RWPE1 (cell line): Measurements from ENCODE around the gene HSPA12A.

Experiments used
- CTCF ChIA-PET: fragments of 350-600 bp; sonication (Branson Sonifier 250); formaldehyde crosslinking; extraction: SDS; loops from one replicate; lab custom pipeline; 2021; lab: Yijun Ruan, JAX
- POLR2A ChIA-PET: fragments of 400-600 bp; formaldehyde crosslinking; extraction: SDS; loops from one replicate; lab custom pipeline; 2020; ENCODE audit warnings: antibody characterized with exemption; ENCODE audit not compliant: low non-redundant PET; lab: Yijun Ruan, JAX
- DNase-seq: peaks from one replicate; pipeline ENCODE4 v3.0.0; 2012; ENCODE audit warnings: low spot score
- H3K27ac ChIP-seq: fragments of 450-650 bp; 2 replicates; pipeline ENCODE4 v1.5.1; 2017
- TF ChIP-seq, protein P1 (sequence below): fragments of 450-650 bp; conservative IDR thresholded peaks from 2 replicates; pipeline ENCODE4 v1.5.1; 2017; ENCODE audit warnings: low read depth, mild to moderate bottlenecking

The HSPA12A gene

DNA sequence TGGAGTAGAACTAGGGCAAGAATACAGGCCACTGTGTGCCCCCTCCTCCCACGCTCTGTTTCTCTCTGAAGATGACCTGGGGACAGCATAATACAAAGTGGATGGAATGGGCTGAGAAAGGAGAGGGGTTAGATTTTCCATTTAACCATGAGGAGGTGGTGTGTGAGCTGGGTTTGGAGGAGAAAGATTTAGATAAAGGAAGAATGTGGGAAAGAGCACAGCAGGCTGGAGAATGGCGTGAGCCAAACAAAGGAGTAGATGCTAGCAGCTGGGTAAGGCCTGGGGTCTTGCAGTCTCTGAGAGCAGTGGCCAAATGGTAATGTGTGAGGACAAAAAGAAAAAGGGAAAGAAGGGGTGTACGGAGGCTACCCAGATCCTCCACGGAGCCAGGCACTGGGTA, 113.0 kb downstream of the HSPA12A start:
- TF ChIP-seq, protein P1, sequence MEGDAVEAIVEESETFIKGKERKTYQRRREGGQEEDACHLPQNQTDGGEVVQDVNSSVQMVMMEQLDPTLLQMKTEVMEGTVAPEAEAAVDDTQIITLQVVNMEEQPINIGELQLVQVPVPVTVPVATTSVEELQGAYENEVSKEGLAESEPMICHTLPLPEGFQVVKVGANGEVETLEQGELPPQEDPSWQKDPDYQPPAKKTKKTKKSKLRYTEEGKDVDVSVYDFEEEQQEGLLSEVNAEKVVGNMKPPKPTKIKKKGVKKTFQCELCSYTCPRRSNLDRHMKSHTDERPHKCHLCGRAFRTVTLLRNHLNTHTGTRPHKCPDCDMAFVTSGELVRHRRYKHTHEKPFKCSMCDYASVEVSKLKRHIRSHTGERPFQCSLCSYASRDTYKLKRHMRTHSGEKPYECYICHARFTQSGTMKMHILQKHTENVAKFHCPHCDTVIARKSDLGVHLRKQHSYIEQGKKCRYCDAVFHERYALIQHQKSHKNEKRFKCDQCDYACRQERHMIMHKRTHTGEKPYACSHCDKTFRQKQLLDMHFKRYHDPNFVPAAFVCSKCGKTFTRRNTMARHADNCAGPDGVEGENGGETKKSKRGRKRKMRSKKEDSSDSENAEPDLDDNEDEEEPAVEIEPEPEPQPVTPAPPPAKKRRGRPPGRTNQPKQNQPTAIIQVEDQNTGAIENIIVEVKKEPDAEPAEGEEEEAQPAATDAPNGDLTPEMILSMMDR = no peak
- ChIA-PET POLR2A (no interaction called here), CTCF (no interaction called here)
- H3K27ac ChIP-seq = no peak overlapping the region
- no peak for DNase-seq

DNA sequence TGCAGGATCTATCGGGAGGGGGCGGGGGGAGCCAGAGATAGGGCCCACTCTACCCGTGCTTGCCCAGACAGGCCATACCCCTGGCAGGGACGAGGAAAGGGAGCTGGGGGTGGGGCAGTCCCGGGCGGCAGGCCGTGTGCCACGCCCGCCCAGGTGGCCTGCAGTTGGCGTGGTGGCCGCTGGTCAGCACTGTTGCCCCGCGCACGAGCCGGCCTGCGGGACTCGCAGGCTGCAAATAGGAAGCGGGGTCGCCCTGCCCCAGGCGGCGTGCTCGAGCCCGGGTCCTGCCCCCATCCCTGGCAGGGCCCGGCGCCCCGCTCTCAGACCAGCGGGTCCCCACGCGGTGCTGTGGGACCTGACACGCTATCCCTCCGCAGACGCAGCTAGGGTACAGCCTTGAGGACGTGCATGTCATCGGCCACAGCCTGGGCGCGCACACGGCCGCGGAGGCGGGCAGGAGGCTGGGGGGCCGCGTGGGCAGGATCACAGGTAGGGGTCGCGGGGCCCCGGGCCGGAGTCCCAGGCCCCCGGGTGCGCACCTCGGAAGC, 114.9 kb downstream of the HSPA12A start:
- CTCF ChIA-PET = interaction anchor here (0.6 to 2.8 kb wide), 19 partner anchors 9 to 723 kb away, joined by 3 to 32 read pairs (median 4); partner anchors contain the start of gene HSPA12A
- no peak overlapping the region for H3K27ac ChIP-seq
- POLR2A ChIA-PET = no interaction called here
- DNase-seq = peak; percentile 48
- TF ChIP-seq, protein P1 = no peak; the same call in 1 of the 2 replicates

DNA sequence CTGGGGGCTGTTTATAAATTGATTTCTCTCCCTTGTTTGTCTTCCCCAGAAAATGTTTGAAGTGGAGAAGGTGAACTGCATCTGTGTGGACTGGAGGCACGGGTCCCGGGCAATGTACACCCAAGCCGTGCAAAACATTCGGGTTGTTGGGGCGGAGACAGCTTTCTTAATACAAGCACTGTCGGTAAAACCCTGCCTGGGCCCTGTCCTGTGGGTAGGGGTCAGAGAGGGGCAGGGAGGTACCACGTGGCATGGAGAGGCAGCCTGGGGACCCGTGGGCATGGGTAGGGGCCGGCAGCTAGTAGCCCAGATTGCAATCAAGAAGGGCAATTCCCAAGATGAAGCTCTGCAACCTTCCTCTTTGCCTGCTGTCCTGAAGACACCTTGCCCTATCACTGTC, 115.6 kb downstream of the HSPA12A start:
- CTCF ChIA-PET = interaction anchor here (0.6 to 2.8 kb wide), 17 partner anchors 8 to 723 kb away, joined by 3 to 32 read pairs (median 4); no protein-coding TSS in a partner anchor
- TF ChIP-seq, protein P1 = no peak
- no peak for DNase-seq
- POLR2A ChIA-PET = no interaction called here
- H3K27ac ChIP-seq = no peak overlapping the region

DNA sequence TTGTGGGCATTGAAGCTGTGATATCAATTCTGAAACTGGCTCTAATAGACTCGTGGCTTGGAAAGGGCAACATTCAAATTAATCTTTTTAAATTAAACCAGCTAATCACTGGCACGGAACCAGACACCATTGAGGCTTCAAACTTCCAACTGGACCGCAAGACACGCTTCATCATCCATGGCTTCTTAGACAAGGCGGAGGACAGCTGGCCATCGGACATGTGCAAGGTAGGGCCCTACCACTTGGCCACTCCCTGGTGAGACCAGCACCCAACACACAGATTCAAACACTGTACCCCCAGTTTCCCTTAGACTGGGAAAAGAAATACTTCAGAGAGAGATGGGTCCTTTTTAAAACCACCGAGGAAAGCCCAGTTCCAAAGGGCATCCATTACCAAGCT, 116.5 kb downstream of the HSPA12A start:
- DNase-seq = no peak
- H3K27ac ChIP-seq = no peak overlapping the region
- ChIA-PET POLR2A (no interaction called here), CTCF (interaction anchor here (0.6 to 2.8 kb wide), 2 partner anchors 163 to 264 kb away, joined by 3 to 32 read pairs; no protein-coding TSS in a partner anchor)
- TF ChIP-seq, protein P1 = no peak

DNA sequence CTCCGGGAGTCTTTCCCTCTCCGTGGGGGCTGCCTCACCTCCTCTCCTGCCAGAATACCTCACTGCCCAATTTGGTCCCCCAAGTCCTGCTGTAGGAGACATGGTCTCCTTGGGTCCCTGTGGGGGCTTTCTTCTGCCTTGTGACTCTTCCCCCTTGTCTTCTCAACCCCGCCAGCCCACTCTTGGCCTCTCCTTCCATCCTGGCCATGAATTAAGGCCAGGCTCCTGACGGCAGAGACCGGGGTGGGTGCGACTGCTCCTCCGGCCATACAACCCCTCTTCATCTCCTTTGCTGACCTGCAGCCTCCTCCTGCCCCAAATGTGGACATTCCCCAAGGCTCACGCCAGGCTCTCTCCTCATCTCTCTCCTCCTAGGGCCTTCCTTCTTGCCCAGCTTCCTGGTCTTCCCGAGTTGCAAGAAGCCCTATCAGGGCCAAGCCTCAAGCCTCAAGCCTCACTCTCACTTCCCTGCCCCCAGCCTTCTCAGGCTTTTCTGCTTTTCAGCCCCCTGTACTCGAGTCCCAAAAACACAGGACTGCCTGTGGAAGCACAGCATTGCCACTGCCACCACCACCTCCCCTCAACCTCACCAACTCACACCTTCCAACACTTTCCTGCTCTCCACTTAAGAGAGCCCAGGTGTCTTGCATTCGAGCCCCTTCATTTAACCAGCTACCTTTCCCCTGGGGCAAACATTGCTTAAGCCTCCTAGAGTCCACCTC, 120.3 kb downstream of the HSPA12A start:
- no peak for DNase-seq
- no peak overlapping the region for H3K27ac ChIP-seq
- ChIA-PET POLR2A (no interaction called here), CTCF (no interaction called here)
- TF ChIP-seq, protein P1 = no peak

DNA sequence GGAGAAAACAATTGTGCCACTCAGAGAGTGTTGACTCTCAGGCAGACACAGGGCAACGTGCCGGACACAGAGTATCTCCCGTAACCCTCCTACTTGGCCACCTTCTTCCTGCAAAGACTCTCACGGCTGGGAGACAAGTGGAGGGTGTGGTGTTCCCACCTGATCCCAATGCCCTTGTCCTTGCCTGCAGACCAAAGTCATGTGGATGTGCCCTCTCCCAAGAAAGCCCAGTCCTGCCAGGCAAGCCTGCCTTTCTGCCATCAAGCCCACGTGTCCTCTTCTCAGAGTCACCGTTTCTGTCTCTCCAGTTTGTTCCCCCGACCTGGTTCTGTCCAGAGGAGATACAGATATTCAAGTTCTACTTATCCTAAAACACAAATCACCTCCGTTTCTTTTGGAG, 120.9 kb downstream of the HSPA12A start:
- ChIA-PET CTCF (no interaction called here), POLR2A (no interaction called here)
- no peak for DNase-seq
- TF ChIP-seq, protein P1 = no peak
- H3K27ac ChIP-seq = no peak overlapping the region
